Measurements from ENCODE around the gene ACSS3. TPM values are rescaled to one million over a fixed set of nuclear protein-coding genes. Genes with fewer than 3 reads are reported as not detected.

Gene ACSS3
- total RNA-seq, 1 experiment from 2014 or later = 19.3 TPM

GRCh38 chr12:81078469-81079196 lies 754 bp downstream of the ACSS3 start:
- Mint-ChIP-seq H3K4me1 (peaks cover 52 to 53% of the 10 kb centered on the region in 2 experiments), H3K36me3 (ENCODE audit: insufficient read depth in 1 of 3, low read depth in 3 of 3) (no peaks in the 10 kb centered on the region), H3K27me3 (ENCODE audit: low read depth) (no peaks in the 10 kb centered on the region), H3K27ac (peak overlapping the region in 2 of 3 experiments; percentile 8 to 10; a peak in 1 of 7 replicates), H3K9me3 (no peaks in the 10 kb centered on the region), H3K4me3 (peak overlapping the region; percentile 77 to 89)
- Histone ChIP-seq H2BK20ac (ENCODE audit: low read depth, low read length, poor library complexity, severe bottlenecking) (no peak overlapping the region), H3K27ac (ENCODE audit: insufficient read length, low read depth, low read length) (no peak overlapping the region), H3K4me1 (ENCODE audit: insufficient read depth, low read length) (peaks cover 3% of the 10 kb centered on the region; the same call in 1 of the 2 replicates), H3K9ac (ENCODE audit: extremely low read depth, insufficient read length, low read length) (peak overlapping the region; percentile 41), H3K4ac (ENCODE audit: low read depth, low read length) (no peak overlapping the region), H3K79me2 (ENCODE audit: insufficient read depth, low read length) (peaks cover 3% of the 10 kb centered on the region; the same call in 1 of the 2 replicates), H2BK15ac (ENCODE audit: low read depth, low read length) (no peak overlapping the region), H3K14ac (ENCODE audit: insufficient read depth, low read length) (no peak overlapping the region), H4K8ac (replicated peaks; ENCODE audit: insufficient read length, low read depth, low read length) (no peak overlapping the region), H4K91ac (ENCODE audit: insufficient read length, low read depth, low read length) (no peak overlapping the region), H2BK5ac (ENCODE audit: insufficient read length, low read length) (no peak overlapping the region), H3K27me3 (ENCODE audit: insufficient read depth, low read length) (no peaks in the 10 kb centered on the region), H2BK12ac (ENCODE audit: insufficient read length, low read depth, low read length) (no peak overlapping the region), H3K23ac (ENCODE audit: insufficient read length, low read depth, low read length) (no peak overlapping the region), H3K18ac (ENCODE audit: insufficient read length, low read depth, low read length) (no peak overlapping the region), H2BK120ac (ENCODE audit: low read depth, low read length, poor library complexity, severe bottlenecking) (no peak overlapping the region), H3K9me3 (ENCODE audit: control insufficient read depth, low read depth, low read length) (no peaks in the 10 kb centered on the region), H2AK5ac (ENCODE audit: insufficient read length, low read length) (no peak overlapping the region), H3T11ph (ENCODE audit: low read length) (no peak overlapping the region), H2AFZ (ENCODE audit: low read length) (no peak overlapping the region), H3K23me2 (ENCODE audit: insufficient read length, low read depth, low read length, poor library complexity, severe bottlenecking) (peaks cover 19% of the 10 kb centered on the region), H3K56ac (ENCODE audit: insufficient read length, low read depth, low read length) (no peak overlapping the region), H3K79me1 (ENCODE audit: insufficient read depth, low read depth, low read length, poor library complexity, severe bottlenecking) (no peaks in the 10 kb centered on the region), H3K4me2 (ENCODE audit: insufficient read depth, insufficient read length, low read length) (peak overlapping the region; percentile 92), H4K20me1 (ENCODE audit: control insufficient read depth, insufficient read depth, insufficient read length) (no peaks in the 10 kb centered on the region), H4K5ac (ENCODE audit: insufficient read length, low read depth, low read length) (no peak overlapping the region)
- TF ChIP-seq CTCF (conservative IDR thresholded peaks at IDR 0.05) = no peak
- WGBS (ENCODE audit: extremely low coverage, insufficient read length, low lambda C conversion rate) = no CpG with 5 or more reads among the region's 10 CpGs
- no peak for DNase-seq

Data from H9 (cell line).